GM12878 (cell line): Measurements from ENCODE around the gene LIPG.

Experiments
- BRCA1 ChIP-seq: IDR thresholded peaks from 2 replicates; pipeline ENCODE4 v1.6.1; 2011; ENCODE audit warnings: low read depth, low read length, improper control_type of control experiment
- CTCF ChIP-seq, 3 experiments: IDR thresholded peaks in 2 of 3; conservative IDR thresholded peaks in 1 of 3; 2 replicates each; pipeline ENCODE4 v1.5.1; 2011; ENCODE audit warnings: low read depth in 3 of 3, low read length in 3 of 3, mild to moderate bottlenecking in 3 of 3, control low read depth in 2 of 3, moderate library complexity in 2 of 3, inconsistent platforms in 1 of 3, mixed read lengths in 1 of 3; ENCODE audit not compliant: control insufficient read depth in 2 of 3, insufficient read depth in 1 of 3; ENCODE audit errors: extremely low read depth in 1 of 3
- EP300 ChIP-seq, 2 experiments: fragments of 150-350 bp in 1 of 2; IDR thresholded peaks; 2 replicates each; pipeline ENCODE4 v1.6.1; 2011 to 2012; ENCODE audit warnings: low read depth in 2 of 2, low read length in 2 of 2, borderline replicate concordance in 1 of 2, improper control_type of control experiment in 1 of 2, inconsistent platforms in 1 of 2; ENCODE audit not compliant: control insufficient read depth in 1 of 2
- POLR2A ChIP-seq: IDR thresholded peaks from 2 replicates; pipeline ENCODE4 v1.6.1; 2011; ENCODE audit warnings: low read depth, mild to moderate bottlenecking, low read length
- POLR2AphosphoS5 ChIP-seq: IDR thresholded peaks from 2 replicates; pipeline ENCODE4 v1.6.1; 2011; ENCODE audit warnings: mild to moderate bottlenecking, low read length, inconsistent platforms
- SP1 ChIP-seq: IDR thresholded peaks from one replicate; pipeline ENCODE4 v1.6.1; 2011; ENCODE audit warnings: low read depth, low read length
- TAF1 ChIP-seq: IDR thresholded peaks from 2 replicates; pipeline ENCODE4 v1.6.1; 2011; ENCODE audit warnings: mild to moderate bottlenecking, low read depth, low read length, borderline replicate concordance
- YBX1 ChIP-seq: fragments of 450-650 bp; IDR thresholded peaks from 2 replicates; pipeline ENCODE4 v1.6.1; 2016; ENCODE audit warnings: antibody characterized with exemption

- TF ChIP-seq POLR2A, result no peak
- TF ChIP-seq POLR2AphosphoS5, result no peak
- TF ChIP-seq YBX1, result no peak
- no peak for TF ChIP-seq CTCF (IDR thresholded peaks at IDR 0.05 in 2 of 3, conservative IDR thresholded peaks at IDR 0.05 in 1 of 3; ENCODE audit: control insufficient read depth in 2 of 3, extremely low read depth in 1 of 3, insufficient read depth in 1 of 3, low read depth in 3 of 3, low read length in 3 of 3)
- TF ChIP-seq EP300 (IDR thresholded peaks at IDR 0.05; ENCODE audit: borderline replicate concordance in 1 of 2, control insufficient read depth in 1 of 2, low read depth in 2 of 2, low read length in 2 of 2), result no peak
- TF ChIP-seq BRCA1, result no peak
- no peak for TF ChIP-seq SP1
- TF ChIP-seq TAF1, result no peak
Observed at GRCh38 chr18:49623571-49623970, 61.7 kb downstream of the LIPG start.
